Suprapubic skin (tissue), 4 donors: ENCODE results near the gene SGCD. TPM values are rescaled to one million over a fixed set of nuclear protein-coding genes. Genes with fewer than 3 reads are reported as not detected.

Experiments used
- DNase-seq, 2 donors: peaks; one replicate each; pipeline ENCODE4 v3.0.0-alpha.2; 2019; ENCODE audit warnings: low spot score in 2 of 2
- H3K27ac ChIP-seq: fragments of 200-600 bp; sonication (generic); one replicate; pipeline ENCODE4 v1.5.1; 2019
- H3K27me3 ChIP-seq: fragments of 200-600 bp; sonication (generic); one replicate; pipeline ENCODE4 v1.5.1; 2019
- H3K36me3 ChIP-seq: fragments of 200-600 bp; sonication (generic); one replicate; pipeline ENCODE4 v1.5.1; 2019
- H3K4me1 ChIP-seq: fragments of 200-600 bp; sonication (generic); one replicate; pipeline ENCODE4 v1.5.1; 2019
- H3K4me3 ChIP-seq: fragments of 200-600 bp; sonication (generic); one replicate; pipeline ENCODE4 v1.5.1; 2019; ENCODE audit warnings: mild to moderate bottlenecking
- H3K9me3 ChIP-seq: fragments of 200-600 bp; sonication (generic); one replicate; pipeline ENCODE4 v1.5.1; 2019
- EP300 ChIP-seq: sonication (generic); formaldehyde crosslinking; IDR thresholded peaks from one replicate; pipeline ENCODE4 v1.6.1; 2017; ENCODE audit warnings: antibody characterized with exemption
- POLR2A ChIP-seq, 2 donors: fragments of 450-650 bp; IDR thresholded peaks; one replicate each; pipeline ENCODE4 v1.6.1; 2017; ENCODE audit warnings: antibody characterized with exemption in 2 of 2, mild to moderate bottlenecking in 2 of 2, moderate library complexity in 2 of 2
- POLR2AphosphoS5 ChIP-seq, 3 donors: sonication (generic); formaldehyde crosslinking; IDR thresholded peaks; one replicate each; pipeline ENCODE4 v1.6.1; 2017; ENCODE audit warnings: antibody characterized with exemption in 3 of 3
- WGBS: methylation state at CpG from one replicate; pipeline ENCODE4 v1.1.5; 2018; 5-methylcytosine and 5-hydroxymethylcytosine counted together
- total RNA-seq, 4 donors: library from RNA; depleted of rRNA; stranded (reverse); fragments of >200 nt; gene quantifications; one replicate each; pipeline ENCODE4 v1.1.0, GENCODE V29; 2016
- TF ChIP-seq, protein P1 (sequence below), 2 donors: fragments of 200-600 bp in 1 of 2; fragments of 450-650 bp in 1 of 2; sonication (generic) in 1 of 2; IDR thresholded peaks; one replicate each; pipeline ENCODE4 v1.5.1; 2016 to 2019; ENCODE audit warnings: antibody characterized with exemption in 2 of 2, mild to moderate bottlenecking in 1 of 2, moderate library complexity in 1 of 2

Gene SGCD
- total RNA-seq, 4 donors from 2014 or later: 1.2 to 5.7 (median 3.9) TPM

DNA sequence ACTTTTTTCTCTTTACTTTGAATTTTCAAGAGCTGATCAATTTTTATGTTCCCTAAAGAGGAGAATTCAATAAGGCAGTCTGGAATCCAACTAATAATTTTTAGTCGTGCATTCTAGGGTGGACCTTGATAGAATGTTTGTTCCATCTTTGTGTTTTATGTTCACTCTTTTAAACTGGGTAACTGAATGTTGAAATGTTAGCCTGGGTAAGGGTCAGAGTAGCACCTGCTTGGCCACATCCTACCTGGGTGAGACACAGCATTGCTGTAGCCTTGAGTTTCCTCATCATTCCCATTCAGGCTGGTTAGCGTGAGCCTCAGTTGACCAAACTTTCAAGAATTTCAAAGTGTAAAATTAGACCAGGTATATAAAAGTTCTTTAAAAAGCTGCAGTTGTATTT is 85.0 kb downstream of the SGCD start:
- Histone ChIP-seq H3K9me3 (no peaks in the 10 kb centered on the region), H3K27me3 (no peaks in the 10 kb centered on the region), H3K4me1 (peaks cover 5% of the 10 kb centered on the region), H3K36me3 (no peaks in the 10 kb centered on the region), H3K27ac (no peak overlapping the region), H3K4me3 (no peak overlapping the region)
- DNase-seq: no peak
- 87% methylated on average over 2 of the region's 2 CpGs for WGBS
- no peak for TF ChIP-seq POLR2AphosphoS5 (IDR thresholded peaks at IDR 0.05)
- no peak for TF ChIP-seq POLR2A (IDR thresholded peaks at IDR 0.05)
- TF ChIP-seq, protein P1, sequence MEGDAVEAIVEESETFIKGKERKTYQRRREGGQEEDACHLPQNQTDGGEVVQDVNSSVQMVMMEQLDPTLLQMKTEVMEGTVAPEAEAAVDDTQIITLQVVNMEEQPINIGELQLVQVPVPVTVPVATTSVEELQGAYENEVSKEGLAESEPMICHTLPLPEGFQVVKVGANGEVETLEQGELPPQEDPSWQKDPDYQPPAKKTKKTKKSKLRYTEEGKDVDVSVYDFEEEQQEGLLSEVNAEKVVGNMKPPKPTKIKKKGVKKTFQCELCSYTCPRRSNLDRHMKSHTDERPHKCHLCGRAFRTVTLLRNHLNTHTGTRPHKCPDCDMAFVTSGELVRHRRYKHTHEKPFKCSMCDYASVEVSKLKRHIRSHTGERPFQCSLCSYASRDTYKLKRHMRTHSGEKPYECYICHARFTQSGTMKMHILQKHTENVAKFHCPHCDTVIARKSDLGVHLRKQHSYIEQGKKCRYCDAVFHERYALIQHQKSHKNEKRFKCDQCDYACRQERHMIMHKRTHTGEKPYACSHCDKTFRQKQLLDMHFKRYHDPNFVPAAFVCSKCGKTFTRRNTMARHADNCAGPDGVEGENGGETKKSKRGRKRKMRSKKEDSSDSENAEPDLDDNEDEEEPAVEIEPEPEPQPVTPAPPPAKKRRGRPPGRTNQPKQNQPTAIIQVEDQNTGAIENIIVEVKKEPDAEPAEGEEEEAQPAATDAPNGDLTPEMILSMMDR (IDR thresholded peaks at IDR 0.05): no peak
- no peak for TF ChIP-seq EP300

DNA sequence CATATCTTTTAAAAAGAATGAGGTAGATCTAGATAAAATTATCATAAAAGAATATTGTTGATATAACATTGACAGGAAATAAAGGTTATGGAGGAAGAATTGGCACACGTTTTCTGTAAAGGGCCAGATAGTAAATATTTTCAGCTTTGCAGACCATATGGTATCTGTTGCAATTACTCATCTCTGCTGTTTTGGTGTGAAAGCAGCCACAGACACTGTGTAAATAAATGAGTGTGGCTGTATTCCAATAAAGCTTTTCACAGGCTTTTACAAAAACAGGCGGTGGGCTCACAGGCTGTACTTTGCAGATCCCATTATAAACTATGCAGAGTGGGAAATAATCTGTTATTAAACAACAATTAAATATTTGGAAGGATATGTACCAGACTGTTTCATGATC is 87.4 kb downstream of the SGCD start:
- Histone ChIP-seq H3K27me3 (no peaks in the 10 kb centered on the region), H3K4me3 (no peak overlapping the region), H3K4me1 (peaks cover 5% of the 10 kb centered on the region), H3K27ac (no peak overlapping the region), H3K36me3 (no peaks in the 10 kb centered on the region), H3K9me3 (no peaks in the 10 kb centered on the region)
- DNase-seq: no peak
- WGBS: 37% methylated on average over 2 of the region's 2 CpGs
- TF ChIP-seq, protein P1 (IDR thresholded peaks at IDR 0.05): no peak
- no peak for TF ChIP-seq POLR2AphosphoS5 (IDR thresholded peaks at IDR 0.05)
- no peak for TF ChIP-seq POLR2A (IDR thresholded peaks at IDR 0.05)
- TF ChIP-seq EP300: no peak

DNA sequence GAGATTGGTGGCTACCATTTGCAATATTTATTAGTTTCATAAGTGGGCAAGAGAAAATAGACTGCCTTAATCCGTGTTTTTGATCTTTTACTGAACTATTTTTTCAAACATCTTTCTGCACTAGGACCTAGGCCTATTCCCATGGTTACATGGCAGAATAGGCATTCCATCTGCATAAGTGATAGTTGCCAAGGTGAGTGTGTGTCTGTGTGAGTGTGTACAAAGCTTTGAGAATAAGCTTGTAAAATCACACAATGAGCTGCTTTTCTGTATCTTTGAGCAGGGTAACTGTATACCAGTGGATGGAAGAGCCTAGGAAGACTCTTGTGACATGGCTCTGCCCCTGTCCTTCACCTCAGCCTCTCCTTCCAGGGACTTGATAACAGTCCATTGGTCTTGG is 92.7 kb downstream of the SGCD start:
- WGBS: 71% methylated on average over 1 of the region's 1 CpG
- no peaks in the 10 kb centered on the region for H3K4me1 ChIP-seq
- H3K27me3 ChIP-seq: no peaks in the 10 kb centered on the region
- no peaks in the 10 kb centered on the region for H3K36me3 ChIP-seq
- TF ChIP-seq EP300 (no peak), POLR2AphosphoS5 (IDR thresholded peaks at IDR 0.05) (no peak), POLR2A (IDR thresholded peaks at IDR 0.05) (no peak)
- TF ChIP-seq, protein P1 (IDR thresholded peaks at IDR 0.05): no peak
- no peak overlapping the region for H3K4me3 ChIP-seq
- H3K9me3 ChIP-seq: no peaks in the 10 kb centered on the region
- no peak for DNase-seq
- H3K27ac ChIP-seq: no peak overlapping the region

DNA sequence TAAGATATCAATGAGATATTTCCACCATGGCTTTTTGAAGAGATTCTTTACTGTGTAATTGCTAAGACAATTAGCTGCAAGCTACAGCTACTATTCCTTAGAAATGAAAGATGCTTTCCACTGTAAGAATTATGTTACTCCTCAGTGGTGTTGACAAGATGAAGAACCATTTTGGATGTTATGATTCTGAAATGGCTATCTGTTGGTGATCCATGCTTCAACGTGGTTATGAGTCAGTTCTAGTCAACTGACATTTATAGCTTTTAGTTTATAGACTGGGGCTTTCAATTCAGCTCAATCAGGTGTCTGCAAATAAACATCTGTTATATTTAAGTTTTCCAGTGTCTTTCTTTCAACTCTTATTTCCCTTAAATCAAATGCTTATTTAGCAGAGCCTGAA is 93.7 kb downstream of the SGCD start:
- TF ChIP-seq, protein P1 (IDR thresholded peaks at IDR 0.05): no peak
- TF ChIP-seq EP300: no peak
- TF ChIP-seq POLR2A (IDR thresholded peaks at IDR 0.05): no peak
- TF ChIP-seq POLR2AphosphoS5 (IDR thresholded peaks at IDR 0.05): no peak
- Histone ChIP-seq H3K36me3 (no peaks in the 10 kb centered on the region), H3K4me3 (no peak overlapping the region), H3K27me3 (no peaks in the 10 kb centered on the region), H3K9me3 (no peaks in the 10 kb centered on the region), H3K27ac (no peak overlapping the region), H3K4me1 (no peaks in the 10 kb centered on the region)
- no peak for DNase-seq
- 43% methylated on average over 1 of the region's 1 CpG for WGBS

DNA sequence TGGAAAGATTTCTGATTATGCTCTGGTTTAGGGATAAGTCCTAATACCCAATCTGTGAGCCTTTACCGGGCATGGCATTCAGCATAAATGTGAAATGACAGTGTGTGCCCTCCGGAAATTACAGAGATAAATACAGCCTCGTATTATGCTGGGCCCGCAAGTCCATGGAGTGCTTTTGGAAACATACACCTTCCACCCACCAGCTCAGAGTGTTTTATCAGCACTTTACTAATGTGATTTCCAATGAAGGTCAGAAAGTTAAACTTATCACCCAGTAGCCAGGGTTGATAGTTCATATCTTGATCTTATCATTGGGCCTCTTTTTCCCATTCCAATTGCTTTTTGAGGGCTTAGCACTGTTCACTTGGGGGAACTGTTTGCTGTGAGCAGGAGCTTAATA is 94.8 kb downstream of the SGCD start:
- H3K27ac ChIP-seq: no peak overlapping the region
- H3K27me3 ChIP-seq: no peaks in the 10 kb centered on the region
- no peak overlapping the region for H3K4me3 ChIP-seq
- H3K9me3 ChIP-seq: no peaks in the 10 kb centered on the region
- no peak for TF ChIP-seq EP300
- TF ChIP-seq, protein P1 (IDR thresholded peaks at IDR 0.05): no peak
- no peak for TF ChIP-seq POLR2A (IDR thresholded peaks at IDR 0.05)
- no peak for TF ChIP-seq POLR2AphosphoS5 (IDR thresholded peaks at IDR 0.05)
- DNase-seq: no peak
- 81% methylated on average over 4 of the region's 4 CpGs for WGBS
- H3K36me3 ChIP-seq: no peaks in the 10 kb centered on the region
- H3K4me1 ChIP-seq: no peaks in the 10 kb centered on the region
